Measurements from ENCODE around the gene NXNL2.

GRCh38 chr9:88498880-88499279, 36.1 kb upstream of the NXNL2 start:
- no peak for TF ChIP-seq MXI1 (IDR thresholded peaks at IDR 0.05; ENCODE audit: low read depth, low read length)
- TF ChIP-seq CTCF (IDR thresholded peaks at IDR 0.05 in 2 of 3, conservative IDR thresholded peaks at IDR 0.05 in 1 of 3; ENCODE audit: control insufficient read depth in 2 of 3, extremely low read depth in 1 of 3, insufficient read depth in 1 of 3, low read depth in 3 of 3, low read length in 3 of 3) = no peak
- TF ChIP-seq JUND (IDR thresholded peaks at IDR 0.05; ENCODE audit: low read depth, low read length) = no peak
- TF ChIP-seq TAF1 (IDR thresholded peaks at IDR 0.05; ENCODE audit: borderline replicate concordance, low read depth, low read length) = no peak
- TF ChIP-seq MTA3 (IDR thresholded peaks at IDR 0.05; ENCODE audit: borderline replicate concordance, low read length) = no peak
- no peak for TF ChIP-seq ZNF274 (IDR thresholded peaks at IDR 0.05; ENCODE audit: insufficient read depth, insufficient read length)
- no peak for TF ChIP-seq YY1 (IDR thresholded peaks at IDR 0.05; ENCODE audit: low read depth, low read length)
- TF ChIP-seq POLR2A (IDR thresholded peaks at IDR 0.05; ENCODE audit: low read depth, low read length) = no peak
- no peak for TF ChIP-seq HDAC6 (IDR thresholded peaks at IDR 0.05; ENCODE audit: unreplicated experiment)
- TF ChIP-seq E2F8 (IDR thresholded peaks at IDR 0.05; ENCODE audit: low read depth, partially characterized antibody) = no peak
- no peak for TF ChIP-seq USF2 (IDR thresholded peaks at IDR 0.05; ENCODE audit: borderline replicate concordance, low read depth, low read length)
- no peak for TF ChIP-seq MYC (IDR thresholded peaks at IDR 0.05; ENCODE audit: insufficient read depth, insufficient read length, insufficient replicate concordance, low read length, severe bottlenecking)
